HepG2 (cell line): ENCODE measurements around the gene HSP90AB1. TPM values are rescaled to one million over a fixed set of nuclear protein-coding genes. Genes with fewer than 3 reads are reported as not detected.
A peak's percentile ranks its signal among the peaks of the same experiment; 100 is the strongest.

ENCODE experiments used
- CREM ChIP-seq, 2 experiments: sonication (generic) in 1 of 2; formaldehyde crosslinking in 1 of 2; IDR thresholded peaks; 2 replicates each; pipeline versions ENCODE4 v1.4.0 to v1.6.1; 2016 to 2020; ENCODE audit warnings: antibody characterized with exemption in 1 of 2, mild to moderate bottlenecking in 1 of 2, missing genetic modification reagents in 1 of 2
- CSRNP2 ChIP-seq: sonication (generic); formaldehyde crosslinking; conservative IDR thresholded peaks from 2 replicates; pipeline ENCODE4 v1.8.0; 2022; ENCODE audit warnings: low read depth, missing genetic modification reagents
- TEAD2 ChIP-seq: sonication (generic); formaldehyde crosslinking; IDR thresholded peaks from 2 replicates; pipeline ENCODE4 v1.9.0; 2021; ENCODE audit warnings: missing genetic modification reagents
- ZBTB26 ChIP-seq: IDR thresholded peaks from 2 replicates; pipeline ENCODE4 v1.6.1; 2016; ENCODE audit warnings: missing compliant biosample characterization, missing genetic modification reagents, borderline replicate concordance
- ZNF784 ChIP-seq: sonication (generic); formaldehyde crosslinking; IDR thresholded peaks from 2 replicates; pipeline ENCODE4 v1.5.1; 2020; ENCODE audit warnings: missing genetic modification reagents, mild to moderate bottlenecking, borderline replicate concordance
- polyA plus RNA-seq, 8 experiments: library from polyadenylated mRNA; depleted of rRNA in 3 of 8; stranded (reverse) in 7 of 8; unstranded in 1 of 8; fragments of >200 nt; fragmentation: Illumina TruSeq in 4 of 8; extraction: Trizol in 4 of 8; gene quantifications; 2 replicates each; pipeline versions ENCODE4 v1.2.1 to v1.2.3, GENCODE V29; 2011 to 2016; ENCODE audit warnings: low read depth in 4 of 8, missing spikeins in 1 of 8, mixed read lengths in 1 of 8; ENCODE audit not compliant: insufficient read depth in 1 of 8
- total RNA-seq, 5 experiments: library from RNA; depleted of rRNA; stranded (reverse); fragments of >200 nt; fragmentation: Illumina TruSeq; extraction: Trizol; gene quantifications; 2 replicates each; pipeline ENCODE4 v1.2.3, GENCODE V29; 2016; ENCODE audit warnings: low read depth in 1 of 5
- TF ChIP-seq, protein P1 (sequence below): sonication (generic); formaldehyde crosslinking; IDR thresholded peaks from 2 replicates; pipeline ENCODE4 v1.5.0; 2020; ENCODE audit warnings: mild to moderate bottlenecking, missing genetic modification reagents, borderline replicate concordance
- TF ChIP-seq, protein P2 (sequence below): sonication (generic); formaldehyde crosslinking; IDR thresholded peaks from 2 replicates; pipeline ENCODE4 v1.8.0; 2023; ENCODE audit warnings: mild to moderate bottlenecking, missing genetic modification reagents

HSP90AB1 gene
- total and polyA plus RNA-seq, 2 of the 13 experiments (the other 11 are each of a cell fraction or from before 2014, with no cell fraction given): 1,325 to 1,472 TPM

GRCh38 chr6:44263354-44264100 is 16.6 kb downstream of the HSP90AB1 start (continued):
- TF ChIP-seq, protein P1, sequence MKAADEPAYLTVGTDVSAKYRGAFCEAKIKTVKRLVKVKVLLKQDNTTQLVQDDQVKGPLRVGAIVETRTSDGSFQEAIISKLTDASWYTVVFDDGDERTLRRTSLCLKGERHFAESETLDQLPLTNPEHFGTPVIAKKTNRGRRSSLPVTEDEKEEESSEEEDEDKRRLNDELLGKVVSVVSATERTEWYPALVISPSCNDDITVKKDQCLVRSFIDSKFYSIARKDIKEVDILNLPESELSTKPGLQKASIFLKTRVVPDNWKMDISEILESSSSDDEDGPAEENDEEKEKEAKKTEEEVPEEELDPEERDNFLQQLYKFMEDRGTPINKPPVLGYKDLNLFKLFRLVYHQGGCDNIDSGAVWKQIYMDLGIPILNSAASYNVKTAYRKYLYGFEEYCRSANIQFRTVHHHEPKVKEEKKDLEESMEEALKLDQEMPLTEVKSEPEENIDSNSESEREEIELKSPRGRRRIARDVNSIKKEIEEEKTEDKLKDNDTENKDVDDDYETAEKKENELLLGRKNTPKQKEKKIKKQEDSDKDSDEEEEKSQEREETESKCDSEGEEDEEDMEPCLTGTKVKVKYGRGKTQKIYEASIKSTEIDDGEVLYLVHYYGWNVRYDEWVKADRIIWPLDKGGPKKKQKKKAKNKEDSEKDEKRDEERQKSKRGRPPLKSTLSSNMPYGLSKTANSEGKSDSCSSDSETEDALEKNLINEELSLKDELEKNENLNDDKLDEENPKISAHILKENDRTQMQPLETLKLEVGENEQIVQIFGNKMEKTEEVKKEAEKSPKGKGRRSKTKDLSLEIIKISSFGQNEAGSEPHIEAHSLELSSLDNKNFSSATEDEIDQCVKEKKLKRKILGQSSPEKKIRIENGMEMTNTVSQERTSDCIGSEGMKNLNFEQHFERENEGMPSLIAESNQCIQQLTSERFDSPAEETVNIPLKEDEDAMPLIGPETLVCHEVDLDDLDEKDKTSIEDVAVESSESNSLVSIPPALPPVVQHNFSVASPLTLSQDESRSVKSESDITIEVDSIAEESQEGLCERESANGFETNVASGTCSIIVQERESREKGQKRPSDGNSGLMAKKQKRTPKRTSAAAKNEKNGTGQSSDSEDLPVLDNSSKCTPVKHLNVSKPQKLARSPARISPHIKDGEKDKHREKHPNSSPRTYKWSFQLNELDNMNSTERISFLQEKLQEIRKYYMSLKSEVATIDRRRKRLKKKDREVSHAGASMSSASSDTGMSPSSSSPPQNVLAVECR (CRISPR knock-in tag): no peak
- TF ChIP-seq CREM (IDR thresholded peaks at IDR 0.05) (no peak), CREM (CRISPR knock-in tag; IDR thresholded peaks at IDR 0.05) (no peak), ZNF784 (CRISPR knock-in tag) (no peak; the same call in 1 of the 2 replicates), TEAD2 (CRISPR knock-in tag) (no peak), CSRNP2 (CRISPR knock-in tag) (no peak), ZBTB26 (CRISPR knock-in tag) (0 out of 2 replicates have a peak, but pooled peaks have one; percentile 9)
- TF ChIP-seq, protein P2, sequence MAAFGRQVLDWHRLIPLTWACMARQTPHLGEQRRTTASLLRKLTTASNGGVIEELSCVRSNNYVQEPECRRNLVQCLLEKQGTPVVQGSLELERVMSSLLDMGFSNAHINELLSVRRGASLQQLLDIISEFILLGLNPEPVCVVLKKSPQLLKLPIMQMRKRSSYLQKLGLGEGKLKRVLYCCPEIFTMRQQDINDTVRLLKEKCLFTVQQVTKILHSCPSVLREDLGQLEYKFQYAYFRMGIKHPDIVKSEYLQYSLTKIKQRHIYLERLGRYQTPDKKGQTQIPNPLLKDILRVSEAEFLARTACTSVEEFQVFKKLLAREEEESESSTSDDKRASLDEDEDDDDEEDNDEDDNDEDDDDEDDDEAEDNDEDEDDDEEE: peak; percentile 18; the same call in 1 of the 2 replicates
